ENCODE data around the gene ATG4B. TPM values are rescaled to one million over a fixed set of nuclear protein-coding genes. Genes with fewer than 3 reads are reported as not detected.

ATG4B gene
- total RNA-seq, 1 donor from 2014 or later = 83.2 TPM

DNA sequence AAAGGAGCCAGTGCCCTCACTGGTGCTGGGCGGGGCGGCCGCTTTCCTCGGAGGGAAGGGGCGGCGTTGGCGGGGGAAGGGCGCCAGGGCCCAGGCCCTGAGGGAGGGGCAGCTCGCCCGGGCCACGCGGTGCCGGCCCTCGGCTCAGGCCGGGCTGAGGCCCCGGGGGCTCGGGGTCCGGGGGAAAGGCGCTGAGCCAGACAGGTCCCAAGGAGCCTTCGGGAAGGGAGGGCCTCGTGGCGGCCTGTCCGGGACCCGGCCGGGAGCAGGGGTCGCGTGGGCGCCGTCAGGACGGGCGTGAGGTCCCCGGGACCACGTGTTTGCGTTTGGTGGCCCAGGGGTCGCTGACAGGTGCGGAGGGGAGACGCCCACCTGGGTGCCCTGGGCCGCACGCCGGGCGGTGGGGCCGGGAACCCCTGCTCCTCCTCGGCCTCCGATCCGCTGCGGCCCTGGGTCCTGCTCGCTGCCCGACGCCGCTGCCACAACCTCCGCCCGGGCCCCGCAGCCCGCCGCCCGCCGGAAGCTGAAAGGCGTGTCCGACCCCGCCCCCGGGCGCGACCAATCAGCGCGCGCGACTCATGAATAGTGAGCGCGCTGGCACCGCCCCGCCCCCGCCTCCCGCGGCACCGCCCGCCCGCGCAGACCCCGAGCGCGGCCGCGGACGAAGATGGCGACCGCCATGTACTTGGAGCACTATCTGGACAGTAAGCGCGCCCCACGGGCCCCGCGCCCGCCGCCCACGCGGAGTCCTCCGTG lies 64.1 kb downstream of the ATG4B start, which contains the start of gene ING5:
Gene ING5, plus strand, starts transcription at position 641 of the 756 bp plus-strand sequence. Its CDS starts 27 bp downstream, at position 668.
- H3K4me1 ChIP-seq (ENCODE audit: insufficient read depth, low read length) = peaks cover 9% of the 10 kb centered on the region
- H3K9me3 ChIP-seq (ENCODE audit: insufficient read depth, low read depth, low read length) = peaks cover 5% of the 10 kb centered on the region
- peaks cover 17% of the 10 kb centered on the region for H4K20me1 ChIP-seq (ENCODE audit: insufficient read depth, low read length)
- Mint-ChIP-seq H3K9me3 (ENCODE audit: unreplicated experiment) (peaks cover 2% of the 10 kb centered on the region), H3K36me3 (ENCODE audit: low read depth, unreplicated experiment) (peaks cover 6% of the 10 kb centered on the region), H3K27ac (ENCODE audit: unreplicated experiment) (peak within 1 kb of the TSS; percentile 91), H3K4me1 (ENCODE audit: low read depth, unreplicated experiment) (peaks cover 1% of the 10 kb centered on the region), H3K4me3 (ENCODE audit: unreplicated experiment) (peak within 1 kb of the TSS; percentile 94), H3K27me3 (ENCODE audit: low read depth, unreplicated experiment) (no peaks in the 10 kb centered on the region)
- peaks cover 21% of the 10 kb centered on the region for H3K79me2 ChIP-seq (ENCODE audit: insufficient read depth, low read length)
- FAIRE-seq = no peak
- H3K4me2 ChIP-seq (ENCODE audit: low read length) = peak within 1 kb of the TSS; percentile 94
- no peak for TF ChIP-seq EZH2 (IDR thresholded peaks at IDR 0.05; ENCODE audit: insufficient read depth, low read length)
- TF ChIP-seq, protein P1, sequence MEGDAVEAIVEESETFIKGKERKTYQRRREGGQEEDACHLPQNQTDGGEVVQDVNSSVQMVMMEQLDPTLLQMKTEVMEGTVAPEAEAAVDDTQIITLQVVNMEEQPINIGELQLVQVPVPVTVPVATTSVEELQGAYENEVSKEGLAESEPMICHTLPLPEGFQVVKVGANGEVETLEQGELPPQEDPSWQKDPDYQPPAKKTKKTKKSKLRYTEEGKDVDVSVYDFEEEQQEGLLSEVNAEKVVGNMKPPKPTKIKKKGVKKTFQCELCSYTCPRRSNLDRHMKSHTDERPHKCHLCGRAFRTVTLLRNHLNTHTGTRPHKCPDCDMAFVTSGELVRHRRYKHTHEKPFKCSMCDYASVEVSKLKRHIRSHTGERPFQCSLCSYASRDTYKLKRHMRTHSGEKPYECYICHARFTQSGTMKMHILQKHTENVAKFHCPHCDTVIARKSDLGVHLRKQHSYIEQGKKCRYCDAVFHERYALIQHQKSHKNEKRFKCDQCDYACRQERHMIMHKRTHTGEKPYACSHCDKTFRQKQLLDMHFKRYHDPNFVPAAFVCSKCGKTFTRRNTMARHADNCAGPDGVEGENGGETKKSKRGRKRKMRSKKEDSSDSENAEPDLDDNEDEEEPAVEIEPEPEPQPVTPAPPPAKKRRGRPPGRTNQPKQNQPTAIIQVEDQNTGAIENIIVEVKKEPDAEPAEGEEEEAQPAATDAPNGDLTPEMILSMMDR (IDR thresholded peaks at IDR 0.05; ENCODE audit: insufficient read depth, low read depth, low read length) = no peak
- no peaks in the 10 kb centered on the region for H3K27me3 ChIP-seq (ENCODE audit: insufficient read depth, low read length)
- H3K9ac ChIP-seq (ENCODE audit: low read length) = peak within 1 kb of the TSS; percentile 84
- H3K27ac ChIP-seq (ENCODE audit: low read depth, low read length) = peak within 1 kb of the TSS; percentile 70
- peak; percentile 70 for DNase-seq (ENCODE audit: low read depth)
- H3K36me3 ChIP-seq (ENCODE audit: insufficient read depth, low read length) = peaks cover 8% of the 10 kb centered on the region
- peak within 1 kb of the TSS; percentile 84 for H2AFZ ChIP-seq (ENCODE audit: low read depth, low read length)
- peak within 1 kb of the TSS; percentile 77 for H3K4me3 ChIP-seq (ENCODE audit: insufficient read depth, low read depth, low read length)

DNA sequence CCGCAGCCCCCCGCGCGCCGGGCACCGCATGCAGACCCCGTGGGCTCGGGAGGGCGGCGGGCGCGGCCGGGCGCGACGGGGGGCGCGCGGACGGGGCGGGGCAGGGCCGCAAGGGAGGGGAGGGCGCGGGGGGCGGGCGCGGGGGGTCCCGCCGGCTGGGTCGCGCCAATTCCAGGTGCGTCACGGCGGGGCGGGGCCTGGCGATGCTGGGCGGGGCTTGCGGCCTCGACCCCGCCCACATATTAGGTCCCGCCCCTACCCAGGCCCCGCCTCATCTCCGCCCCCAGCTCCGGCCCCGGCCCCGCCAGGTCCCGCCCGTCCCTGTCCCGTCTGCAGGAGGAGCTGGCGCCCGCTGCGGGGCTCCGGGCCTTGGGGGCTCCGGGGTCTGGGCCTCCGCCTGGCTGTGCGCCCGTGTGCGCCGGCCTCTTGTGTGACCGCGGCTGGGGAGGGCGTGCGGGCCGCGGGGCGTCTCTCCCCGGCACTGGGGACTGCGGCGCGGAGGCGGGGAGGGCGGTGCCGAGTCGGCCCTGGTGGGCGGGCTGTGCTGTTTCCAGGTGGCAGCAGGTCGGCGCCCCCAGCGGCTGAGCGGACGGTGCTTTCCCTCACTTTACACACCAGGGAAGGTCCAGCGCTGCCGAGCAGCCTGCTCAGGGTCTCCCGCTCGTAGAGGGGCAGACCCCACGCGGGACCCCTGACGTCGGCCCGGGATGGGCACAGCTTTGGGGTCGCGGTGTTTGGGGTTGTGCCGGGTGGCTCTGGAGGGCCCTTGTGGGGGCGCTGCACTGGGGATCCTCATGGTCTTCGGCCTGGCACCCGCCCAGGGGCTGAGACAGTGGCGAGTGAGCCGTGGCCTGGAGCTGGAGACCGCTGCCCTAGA lies 64.9 kb downstream of the ATG4B start:
- H3K4me3 Mint-ChIP-seq (ENCODE audit: unreplicated experiment) = peak overlapping the region; percentile 94
- Histone ChIP-seq H3K4me3 (ENCODE audit: insufficient read depth, low read depth, low read length) (peak overlapping the region; percentile 77), H3K9me3 (ENCODE audit: insufficient read depth, low read depth, low read length) (peaks cover 5% of the 10 kb centered on the region), H3K4me1 (ENCODE audit: insufficient read depth, low read length) (peaks cover 9% of the 10 kb centered on the region), H3K27ac (ENCODE audit: low read depth, low read length) (peak overlapping the region; percentile 70), H3K79me2 (ENCODE audit: insufficient read depth, low read length) (peaks cover 21% of the 10 kb centered on the region), H3K9ac (ENCODE audit: low read length) (peak overlapping the region; percentile 84), H2AFZ (ENCODE audit: low read depth, low read length) (peak overlapping the region; percentile 18), H4K20me1 (ENCODE audit: insufficient read depth, low read length) (peaks cover 17% of the 10 kb centered on the region), H3K27me3 (ENCODE audit: insufficient read depth, low read length) (no peaks in the 10 kb centered on the region), H3K36me3 (ENCODE audit: insufficient read depth, low read length) (peaks cover 10% of the 10 kb centered on the region), H3K4me2 (ENCODE audit: low read length) (peak overlapping the region; percentile 93)
- DNase-seq (ENCODE audit: low read depth) (peak; percentile 42), FAIRE-seq (no peak)
- TF ChIP-seq, protein P1 (IDR thresholded peaks at IDR 0.05; ENCODE audit: insufficient read depth, low read depth, low read length) = no peak
- no peak for TF ChIP-seq EZH2 (IDR thresholded peaks at IDR 0.05; ENCODE audit: insufficient read depth, low read length)
- H3K36me3 Mint-ChIP-seq (ENCODE audit: low read depth, unreplicated experiment) = peaks cover 8% of the 10 kb centered on the region
- peaks cover 2% of the 10 kb centered on the region for H3K9me3 Mint-ChIP-seq (ENCODE audit: unreplicated experiment)
- H3K4me1 Mint-ChIP-seq (ENCODE audit: low read depth, unreplicated experiment) = peaks cover 1% of the 10 kb centered on the region
- H3K27ac Mint-ChIP-seq (ENCODE audit: unreplicated experiment) = peak overlapping the region; percentile 91
- no peaks in the 10 kb centered on the region for H3K27me3 Mint-ChIP-seq (ENCODE audit: low read depth, unreplicated experiment)
